HepG2 (cell line): ENCODE results near the gene PLXNB2. TPM values are rescaled to one million over a fixed set of nuclear protein-coding genes. Genes with fewer than 3 reads are reported as not detected.
A peak's percentile ranks its signal among the peaks of the same experiment; 100 is the strongest.

Experiments used
- ATAC-seq: fragments of 200-7000 bp; cut with Tn5 transposase; 3 replicates; pipeline ENCODE4 v1.9.1; 2020; ENCODE audit warnings: mild to moderate bottlenecking, moderate library complexity
- BruUV-seq: library from RNA; stranded (reverse); fragments of 400-500 nt; replicated peaks from 2 replicates; lab custom pipeline; 2021; lab: Mats Ljungman, UMichigan
- CTCF ChIA-PET: fragments of 300-600 bp; formaldehyde crosslinking; extraction: SDS; loops from one replicate; lab custom pipeline; 2021; ENCODE audit warnings: low total read pairs, inconsistent platforms, low intra/inter-chr PET ratio; lab: Yijun Ruan, JAX
- POLR2A ChIA-PET: fragments of 350-600 bp; sonication (Branson Sonifier 250); formaldehyde crosslinking; loops from one replicate; lab custom pipeline; 2020; ENCODE audit warnings: antibody characterized with exemption, inconsistent platforms; lab: Yijun Ruan, JAX
- DNase-seq: peaks from one replicate; pipeline ENCODE4 v3.0.0-alpha.2; 2015; ENCODE audit warnings: low spot score
- FAIRE-seq: peaks from 3 replicates; lab custom pipeline; 2011; peaks lifted over from hg19 to GRCh38; lab: Jason Lieb, UNC
- H2AFZ ChIP-seq: one replicate; pipeline ENCODE4 v1.6.1; 2011; ENCODE audit warnings: low read length, inconsistent platforms
- H3K27ac ChIP-seq: fragments of 300-600 bp; 3 replicates; pipeline ENCODE4 v1.8.0; 2011; ENCODE audit warnings: mixed run types, mild to moderate bottlenecking, mixed read lengths, low read length, inconsistent platforms; ENCODE audit not compliant: insufficient read depth; ENCODE audit errors: extremely low read length
- H3K27me3 ChIP-seq, 2 experiments: fragments of 200-600 bp in 1 of 2; 2 replicates in 1 of 2; 3 replicates in 1 of 2; pipeline versions ENCODE4 v1.6.0 to v1.8.0; 2011; ENCODE audit warnings: low read length in 2 of 2, mild to moderate bottlenecking in 2 of 2, moderate library complexity in 2 of 2, inconsistent platforms in 1 of 2; ENCODE audit not compliant: insufficient read depth in 2 of 2, control insufficient read depth in 1 of 2
- H3K36me3 ChIP-seq, 2 experiments: fragments of 200-600 bp in 1 of 2; replicated peaks in 1 of 2; 2 replicates in 1 of 2; 3 replicates in 1 of 2; pipeline versions ENCODE4 v1.5.1 to v1.8.0; 2011; ENCODE audit warnings: low read length in 2 of 2, inconsistent platforms in 1 of 2; ENCODE audit not compliant: insufficient read depth in 2 of 2, control insufficient read depth in 1 of 2
- H3K4me1 ChIP-seq: 2 replicates; pipeline ENCODE4 v1.5.1; 2012; ENCODE audit warnings: low read length, inconsistent platforms; ENCODE audit not compliant: insufficient read depth
- H3K4me2 ChIP-seq: 2 replicates; pipeline ENCODE4 v1.6.0; 2011; ENCODE audit warnings: low read depth, low read length, inconsistent platforms
- H3K4me3 ChIP-seq, 3 experiments: fragments of 200-600 bp in 1 of 3; sonication (generic), shearing (Covaris generic) in 1 of 3; replicated peaks in 1 of 3; 2 replicates each; pipeline ENCODE4 v1.5.1; 2011 to 2016; ENCODE audit warnings: low read length in 3 of 3, inconsistent platforms in 2 of 3, low read depth in 2 of 3, mild to moderate bottlenecking in 2 of 3, control low read depth in 1 of 3, mixed read lengths in 1 of 3; ENCODE audit not compliant: insufficient read depth in 1 of 3
- H3K79me2 ChIP-seq: one replicate; pipeline ENCODE4 v1.6.1; 2011; ENCODE audit warnings: low read length, inconsistent platforms; ENCODE audit not compliant: insufficient read depth
- H3K9ac ChIP-seq: 2 replicates; pipeline ENCODE4 v1.6.0; 2011; ENCODE audit warnings: mild to moderate bottlenecking, low read depth, low read length, inconsistent platforms; ENCODE audit not compliant: insufficient read depth
- H3K9me3 ChIP-seq: 2 replicates; pipeline ENCODE4 v1.5.1; 2012; ENCODE audit warnings: mild to moderate bottlenecking, low read length
- H4K20me1 ChIP-seq: 2 replicates; pipeline ENCODE4 v1.6.0; 2011; ENCODE audit warnings: inconsistent platforms, mild to moderate bottlenecking, low read length, moderate library complexity; ENCODE audit not compliant: insufficient read depth
- AGO2 ChIP-seq: fragments of 200-400 bp; formaldehyde crosslinking; optimal IDR thresholded peaks from 2 replicates; pipeline ENCODE3; 2017; ENCODE audit warnings: mild to moderate bottlenecking, low read depth, low read length, moderate library complexity
- ATF7 ChIP-seq, 2 experiments: fragments of 450-650 bp in 1 of 2; sonication (generic) in 1 of 2; formaldehyde crosslinking in 1 of 2; IDR thresholded peaks; 2 replicates each; pipeline versions ENCODE4 v1.4.0 to v1.6.1; 2016 to 2020; ENCODE audit warnings: antibody characterized with exemption in 1 of 2, mild to moderate bottlenecking in 1 of 2, missing genetic modification reagents in 1 of 2
- HIC2 ChIP-seq: sonication (generic); formaldehyde crosslinking; IDR thresholded peaks from 2 replicates; pipeline ENCODE4 v1.9.0; 2022; ENCODE audit warnings: low read depth, missing genetic modification reagents
- HNRNPLL ChIP-seq: fragments of 200-400 bp; formaldehyde crosslinking; IDR thresholded peaks from 2 replicates; pipeline ENCODE4 v1.6.1; 2017; ENCODE audit warnings: mild to moderate bottlenecking, low read depth, low read length; ENCODE audit not compliant: poor library complexity, severe bottlenecking
- JDP2 ChIP-seq: sonication (generic); formaldehyde crosslinking; IDR thresholded peaks from 2 replicates; pipeline ENCODE4 v1.8.1; 2022; ENCODE audit warnings: missing genetic modification reagents, borderline replicate concordance
- MXI1 ChIP-seq: IDR thresholded peaks from 3 replicates; pipeline ENCODE4 v1.6.1; 2012; ENCODE audit warnings: low read depth, low read length, inconsistent platforms, borderline replicate concordance
- NONO ChIP-seq, 2 experiments: fragments of 450-650 bp in 1 of 2; sonication (generic) in 1 of 2; formaldehyde crosslinking in 1 of 2; IDR thresholded peaks in 1 of 2; conservative IDR thresholded peaks in 1 of 2; 2 replicates each; pipeline versions ENCODE4 v1.6.1 to v1.8.0; 2017 to 2022; ENCODE audit warnings: mild to moderate bottlenecking in 1 of 2, missing genetic modification reagents in 1 of 2, moderate library complexity in 1 of 2
- PHF8 ChIP-seq: sonication (generic); formaldehyde crosslinking; IDR thresholded peaks from 2 replicates; pipeline ENCODE4 v1.5.0; 2020; ENCODE audit warnings: missing genetic modification reagents
- STAG1 ChIP-seq: sonication (generic); formaldehyde crosslinking; IDR thresholded peaks from 2 replicates; pipeline ENCODE4 v1.4.0; 2020; ENCODE audit warnings: missing genetic modification reagents
- ZNF17 ChIP-seq: sonication (generic); formaldehyde crosslinking; IDR thresholded peaks from 2 replicates; pipeline ENCODE4 v1.5.0; 2020; ENCODE audit warnings: mild to moderate bottlenecking, missing genetic modification reagents
- ZNF616 ChIP-seq: sonication (generic); formaldehyde crosslinking; IDR thresholded peaks from 2 replicates; pipeline ENCODE4 v1.5.0; 2020; ENCODE audit warnings: low read depth, mild to moderate bottlenecking, missing genetic modification reagents
- ZNF687 ChIP-seq: sonication (generic); formaldehyde crosslinking; IDR thresholded peaks from 2 replicates; pipeline ENCODE4 v1.5.1; 2020; ENCODE audit warnings: mild to moderate bottlenecking, missing genetic modification reagents, moderate library complexity
- ZNF768 ChIP-seq: sonication (generic); formaldehyde crosslinking; IDR thresholded peaks from 2 replicates; pipeline ENCODE4 v1.4.0; 2020; ENCODE audit warnings: missing genetic modification reagents
- ZSCAN25 ChIP-seq: sonication (generic); formaldehyde crosslinking; IDR thresholded peaks from 2 replicates; pipeline ENCODE4 v1.8.0; 2022; ENCODE audit warnings: mild to moderate bottlenecking, missing genetic modification reagents
- WGBS: methylation state at CpG from one replicate; pipeline ENCODE4 v1.1.6; 2017; ENCODE audit warnings: low lambda C conversion rate; 5-methylcytosine and 5-hydroxymethylcytosine counted together
- in situ Hi-C: cut with HindIII; loops from 2 replicates; pipeline ENCODE4 v1.10.0; 2017; ENCODE audit warnings: low pct_unique_long_range_greater_than_20kb; ENCODE audit not compliant: extremely low pct_ligation_motif_present
- intact Hi-C: fragments of 100-400 bp; cut with micrococcal nuclease; formaldehyde crosslinking; loops from one replicate; pipeline ENCODE4 v1.10.0; 2022; ENCODE audit not compliant: unreplicated experiment
- polyA plus RNA-seq, 8 experiments: library from polyadenylated mRNA; depleted of rRNA in 3 of 8; stranded (reverse) in 7 of 8; unstranded in 1 of 8; fragments of >200 nt; fragmentation: Illumina TruSeq in 4 of 8; extraction: Trizol in 4 of 8; gene quantifications; 2 replicates each; pipeline versions ENCODE4 v1.2.1 to v1.2.3, GENCODE V29; 2011 to 2016; ENCODE audit warnings: low read depth in 4 of 8, missing spikeins in 1 of 8, mixed read lengths in 1 of 8; ENCODE audit not compliant: insufficient read depth in 1 of 8
- total RNA-seq, 5 experiments: library from RNA; depleted of rRNA; stranded (reverse); fragments of >200 nt; fragmentation: Illumina TruSeq; extraction: Trizol; gene quantifications; 2 replicates each; pipeline ENCODE4 v1.2.3, GENCODE V29; 2016; ENCODE audit warnings: low read depth in 1 of 5
- TF ChIP-seq, protein P1 (sequence below): sonication (generic); formaldehyde crosslinking; IDR thresholded peaks from 2 replicates; pipeline ENCODE4 v1.8.0; 2022; ENCODE audit warnings: missing genetic modification reagents, mild to moderate bottlenecking, moderate library complexity, borderline replicate concordance

PLXNB2 gene
- total and polyA plus RNA-seq, 2 of the 13 experiments (the other 11 are each of a cell fraction or from before 2014, with no cell fraction given), result 32.6 to 68.9 TPM

DNA sequence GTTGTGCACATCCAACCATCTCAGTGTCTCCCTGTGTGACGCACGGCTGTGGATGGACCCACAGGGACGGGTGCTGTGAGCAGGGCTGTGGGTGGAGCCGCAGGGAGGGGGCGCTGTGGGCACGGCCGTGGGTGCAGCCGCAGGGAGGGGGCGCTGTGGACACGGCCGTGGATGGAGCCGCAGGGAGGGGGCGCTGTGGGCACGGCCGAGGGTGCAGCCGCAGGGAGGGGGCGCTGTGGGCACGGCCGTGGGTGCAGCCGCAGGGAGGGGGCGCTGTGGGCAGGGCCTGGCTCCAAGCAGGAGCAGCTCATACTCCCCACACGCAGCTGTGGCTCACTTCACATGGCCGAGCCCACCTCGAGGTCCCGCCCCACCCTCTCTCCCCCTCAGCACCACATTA is 31.3 kb downstream of the PLXNB2 start:
- Histone ChIP-seq H3K4me1 (peaks cover 11% of the 10 kb centered on the region), H2AFZ (no peak overlapping the region), H3K36me3 (peaks cover 22 to 27% of the 10 kb centered on the region in 2 experiments; a peak in 4 of 5 replicates), H3K4me3 (no peak overlapping the region), H4K20me1 (0 out of 2 replicates have a peak, but pooled peaks cover 5% of the 10 kb centered on the region), H3K27me3 (peaks cover 0 to 3% of the 10 kb centered on the region in 2 experiments; a peak in 3 of 5 replicates), H3K9me3 (no peaks in the 10 kb centered on the region), H3K79me2 (no peaks in the 10 kb centered on the region), H3K27ac (no peak overlapping the region), H3K4me2 (no peak overlapping the region), H3K9ac (no peak overlapping the region)
- CTCF ChIA-PET, result interaction anchor here (0.7 to 4.2 kb wide), 15 partner anchors 16 to 111 kb away, joined by 3 to 133 read pairs (median 4); partner anchors contain the start of genes DENND6B, HDAC10, PLXNB2 and PPP6R2
- intact Hi-C loops, result loop anchor here (1.0 kb wide), 1 partner anchor 51 kb away; the partner anchor contains the start of gene DENND6B
- 83% methylated on average over 24 of the region's 25 CpGs for WGBS
- in situ Hi-C loops, result loop anchor here (5.0 kb wide), 1 partner anchor 51 kb away; the partner anchor contains the start of gene DENND6B
- FAIRE-seq, result no peak
- POLR2A ChIA-PET, result interaction anchor here (0.9 to 1.5 kb wide), 5 partner anchors 18 to 65 kb away, joined by 3 to 7 read pairs (median 5); partner anchors contain the start of gene HDAC10
- ATAC-seq, result peak; percentile 27
- peak; percentile 16 for DNase-seq
- BruUV-seq, result no TSS peak
- TF ChIP-seq STAG1 (peak; percentile 49; the same call in 1 of the 2 replicates), AGO2 (peak; percentile 47), JDP2 (no peak), PHF8 (no peak), ATF7 (IDR thresholded peaks at IDR 0.05) (no peak), ATF7 (CRISPR knock-in tag; IDR thresholded peaks at IDR 0.05) (no peak), ZSCAN25 (CRISPR knock-in tag) (peak; percentile 59; the same call in 1 of the 2 replicates), HIC2 (CRISPR knock-in tag) (peak; percentile 53; the same call in 1 of the 2 replicates), HNRNPLL (peak; percentile 14), NONO (IDR thresholded peaks at IDR 0.05) (no peak), NONO (CRISPR knock-in tag; conservative IDR thresholded peaks at IDR 0.05) (peak; percentile 59), MXI1 (no peak; the same call in 2 of the 3 replicates), ZNF768 (CRISPR knock-in tag) (peak; percentile 27; the same call in 1 of the 2 replicates), ZNF616 (CRISPR knock-in tag) (no peak), ZNF687 (CRISPR knock-in tag) (peak; percentile 49), ZNF17 (CRISPR knock-in tag) (no peak)
- TF ChIP-seq, protein P1, sequence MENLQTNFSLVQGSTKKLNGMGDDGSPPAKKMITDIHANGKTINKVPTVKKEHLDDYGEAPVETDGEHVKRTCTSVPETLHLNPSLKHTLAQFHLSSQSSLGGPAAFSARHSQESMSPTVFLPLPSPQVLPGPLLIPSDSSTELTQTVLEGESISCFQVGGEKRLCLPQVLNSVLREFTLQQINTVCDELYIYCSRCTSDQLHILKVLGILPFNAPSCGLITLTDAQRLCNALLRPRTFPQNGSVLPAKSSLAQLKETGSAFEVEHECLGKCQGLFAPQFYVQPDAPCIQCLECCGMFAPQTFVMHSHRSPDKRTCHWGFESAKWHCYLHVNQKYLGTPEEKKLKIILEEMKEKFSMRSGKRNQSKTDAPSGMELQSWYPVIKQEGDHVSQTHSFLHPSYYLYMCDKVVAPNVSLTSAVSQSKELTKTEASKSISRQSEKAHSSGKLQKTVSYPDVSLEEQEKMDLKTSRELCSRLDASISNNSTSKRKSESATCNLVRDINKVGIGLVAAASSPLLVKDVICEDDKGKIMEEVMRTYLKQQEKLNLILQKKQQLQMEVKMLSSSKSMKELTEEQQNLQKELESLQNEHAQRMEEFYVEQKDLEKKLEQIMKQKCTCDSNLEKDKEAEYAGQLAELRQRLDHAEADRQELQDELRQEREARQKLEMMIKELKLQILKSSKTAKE (CRISPR knock-in tag), result 0 out of 2 replicates have a peak, but pooled peaks have one; percentile 5
